ENCODE measurements around the gene DAPK3. TPM values are rescaled to one million over a fixed set of nuclear protein-coding genes. Genes with fewer than 3 reads are reported as not detected.

DAPK3 gene
- total RNA-seq, 1 experiment from 2014 or later: 38.1 TPM

DNA sequence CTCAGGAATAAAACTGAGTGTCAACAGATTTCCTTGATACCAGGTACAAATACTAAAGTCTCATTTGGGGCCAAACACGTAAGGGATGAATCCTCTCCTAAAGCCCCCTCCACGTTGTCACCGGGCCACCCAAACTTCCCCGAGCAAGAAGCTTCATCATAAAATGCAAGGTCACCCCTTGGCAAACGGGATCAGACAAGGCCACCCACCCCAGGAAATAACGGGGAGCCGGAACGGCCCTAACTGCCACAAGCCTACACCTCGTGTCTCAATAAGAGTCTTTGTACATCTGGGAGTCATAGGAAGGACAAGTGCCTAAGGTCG, 13.6 kb upstream of the DAPK3 start:
- peak overlapping the region; percentile 91 for H3K4me3 ChIP-seq
- BruUV-seq (replicated peaks): no TSS peak
- TF ChIP-seq, protein P1, sequence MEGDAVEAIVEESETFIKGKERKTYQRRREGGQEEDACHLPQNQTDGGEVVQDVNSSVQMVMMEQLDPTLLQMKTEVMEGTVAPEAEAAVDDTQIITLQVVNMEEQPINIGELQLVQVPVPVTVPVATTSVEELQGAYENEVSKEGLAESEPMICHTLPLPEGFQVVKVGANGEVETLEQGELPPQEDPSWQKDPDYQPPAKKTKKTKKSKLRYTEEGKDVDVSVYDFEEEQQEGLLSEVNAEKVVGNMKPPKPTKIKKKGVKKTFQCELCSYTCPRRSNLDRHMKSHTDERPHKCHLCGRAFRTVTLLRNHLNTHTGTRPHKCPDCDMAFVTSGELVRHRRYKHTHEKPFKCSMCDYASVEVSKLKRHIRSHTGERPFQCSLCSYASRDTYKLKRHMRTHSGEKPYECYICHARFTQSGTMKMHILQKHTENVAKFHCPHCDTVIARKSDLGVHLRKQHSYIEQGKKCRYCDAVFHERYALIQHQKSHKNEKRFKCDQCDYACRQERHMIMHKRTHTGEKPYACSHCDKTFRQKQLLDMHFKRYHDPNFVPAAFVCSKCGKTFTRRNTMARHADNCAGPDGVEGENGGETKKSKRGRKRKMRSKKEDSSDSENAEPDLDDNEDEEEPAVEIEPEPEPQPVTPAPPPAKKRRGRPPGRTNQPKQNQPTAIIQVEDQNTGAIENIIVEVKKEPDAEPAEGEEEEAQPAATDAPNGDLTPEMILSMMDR (conservative IDR thresholded peaks at IDR 0.05): no peak
- TF ChIP-seq EZH2 (IDR thresholded peaks at IDR 0.05; ENCODE audit: low read depth): no peak
- H3K4me2 ChIP-seq: peak overlapping the region; percentile 89
- H3K9me2 ChIP-seq (ENCODE audit: insufficient read depth): no peaks in the 10 kb centered on the region
- H4K20me1 ChIP-seq (ENCODE audit: insufficient read depth): peaks cover 54% of the 10 kb centered on the region
- H3K27ac ChIP-seq: peak overlapping the region; percentile 95
- POLR2A ChIA-PET (ENCODE audit: unreplicated experiment): no interaction called here
- no peak overlapping the region for H2AFZ ChIP-seq
- DNase-seq: no peak
- peaks cover 24% of the 10 kb centered on the region for H3K36me3 ChIP-seq (ENCODE audit: low read depth)
- intact Hi-C loops (cut with micrococcal nuclease; ENCODE audit: unreplicated experiment): loop anchor here (2.0 kb wide), 1 partner anchor 132 kb away; no protein-coding TSS in a partner anchor
- CTCF ChIA-PET: no interaction called here
- H3K27me3 ChIP-seq (ENCODE audit: insufficient read depth, low read depth): no peaks in the 10 kb centered on the region
- H3K9me3 ChIP-seq (ENCODE audit: insufficient read depth, low read depth): no peaks in the 10 kb centered on the region
- H3K79me2 ChIP-seq (ENCODE audit: low read depth): peaks cover 56% of the 10 kb centered on the region
- peaks cover 70% of the 10 kb centered on the region for H3F3A ChIP-seq (ENCODE audit: insufficient read depth, low read depth)
- H3K4me1 ChIP-seq (replicated peaks; ENCODE audit: insufficient read depth): peaks cover 23% of the 10 kb centered on the region

DNA sequence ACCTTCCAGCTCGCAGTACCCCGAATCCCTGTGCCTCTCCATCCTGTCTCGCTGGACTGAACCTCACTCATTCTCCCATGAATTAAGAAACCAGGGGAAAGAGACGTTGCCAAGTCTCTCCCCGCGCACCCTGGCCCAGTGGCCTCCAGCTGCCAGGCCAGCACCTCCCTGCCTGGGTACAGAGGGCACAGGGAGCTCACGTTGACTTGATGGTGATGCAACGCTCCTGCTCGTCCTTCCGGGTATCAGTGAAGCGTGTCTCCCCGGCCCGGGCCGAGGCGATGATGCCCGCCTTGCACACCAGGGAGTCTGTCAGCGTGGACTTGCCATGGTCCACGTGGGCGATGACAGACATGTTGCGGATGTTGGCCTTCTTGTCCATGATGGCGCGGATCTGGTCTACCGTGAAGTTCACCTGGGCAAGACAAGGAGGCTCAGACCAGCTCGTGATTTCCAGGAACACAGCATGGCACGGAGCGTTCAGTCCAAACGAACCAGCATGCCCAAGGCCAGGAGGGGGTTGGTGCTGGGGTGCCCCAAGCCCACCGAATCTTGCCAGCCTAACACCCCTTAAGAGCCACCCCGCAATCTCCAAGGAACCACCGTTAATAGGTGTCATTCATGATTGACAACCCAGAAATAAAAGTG, 13.2 kb upstream of the DAPK3 start:
- H4K20me1 ChIP-seq (ENCODE audit: insufficient read depth): peaks cover 58% of the 10 kb centered on the region
- H2AFZ ChIP-seq: no peak overlapping the region
- no peaks in the 10 kb centered on the region for H3K9me3 ChIP-seq (ENCODE audit: insufficient read depth, low read depth)
- peaks cover 61% of the 10 kb centered on the region for H3K79me2 ChIP-seq (ENCODE audit: low read depth)
- no peaks in the 10 kb centered on the region for H3K27me3 ChIP-seq (ENCODE audit: insufficient read depth, low read depth)
- peaks cover 23% of the 10 kb centered on the region for H3K4me1 ChIP-seq (replicated peaks; ENCODE audit: insufficient read depth)
- peaks cover 74% of the 10 kb centered on the region for H3F3A ChIP-seq (ENCODE audit: insufficient read depth, low read depth)
- no peak for TF ChIP-seq EZH2 (IDR thresholded peaks at IDR 0.05; ENCODE audit: low read depth)
- TF ChIP-seq, protein P1 (conservative IDR thresholded peaks at IDR 0.05): no peak
- peak in 1 of 2 experiments; percentile 34 for DNase-seq
- H3K9me2 ChIP-seq (ENCODE audit: insufficient read depth): no peaks in the 10 kb centered on the region
- peak overlapping the region; percentile 91 for H3K4me3 ChIP-seq
- peaks cover 29% of the 10 kb centered on the region for H3K36me3 ChIP-seq (ENCODE audit: low read depth)
- ChIA-PET POLR2A (ENCODE audit: unreplicated experiment) (interaction anchor here (0.6 kb wide), 1 partner anchor 15 kb away, joined by 8 read pairs; no protein-coding TSS in a partner anchor), CTCF (no interaction called here)
- peak overlapping the region; percentile 89 for H3K4me2 ChIP-seq
- intact Hi-C loops (cut with micrococcal nuclease; ENCODE audit: unreplicated experiment): loop anchor here (2.0 kb wide), 1 partner anchor 131 kb away; no protein-coding TSS in a partner anchor
- BruUV-seq (replicated peaks): no TSS peak
- H3K27ac ChIP-seq: peak overlapping the region; percentile 95

DNA sequence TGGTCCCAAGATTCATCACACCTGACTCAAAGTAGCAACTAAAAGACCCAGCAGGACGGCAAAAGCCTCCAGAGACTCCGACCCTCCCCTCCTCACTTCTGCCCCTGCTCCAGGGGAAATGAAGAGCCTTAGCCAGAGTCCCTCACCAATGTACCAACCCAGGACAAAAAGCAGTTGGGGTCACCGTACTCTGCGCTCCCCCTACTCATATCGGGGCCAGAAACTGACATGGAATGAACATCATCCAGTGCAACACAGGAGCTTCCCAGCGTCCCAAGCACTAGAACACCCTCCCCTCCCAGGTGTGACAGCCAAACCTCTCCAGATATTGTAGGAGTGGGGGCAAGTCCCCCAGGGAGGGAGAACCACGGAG, 12.6 kb upstream of the DAPK3 start:
- no TSS peak for BruUV-seq (replicated peaks)
- CTCF ChIA-PET: no interaction called here
- intact Hi-C loops (cut with micrococcal nuclease; ENCODE audit: unreplicated experiment): no loop called here
- TF ChIP-seq EZH2 (IDR thresholded peaks at IDR 0.05; ENCODE audit: low read depth): no peak
- TF ChIP-seq, protein P1 (conservative IDR thresholded peaks at IDR 0.05): no peak
- no peaks in the 10 kb centered on the region for H3K9me3 ChIP-seq (ENCODE audit: insufficient read depth, low read depth)
- peaks cover 32% of the 10 kb centered on the region for H3K36me3 ChIP-seq (ENCODE audit: low read depth)
- no peak overlapping the region for H2AFZ ChIP-seq
- peaks cover 79% of the 10 kb centered on the region for H3F3A ChIP-seq (ENCODE audit: insufficient read depth, low read depth)
- H3K27me3 ChIP-seq (ENCODE audit: insufficient read depth, low read depth): no peaks in the 10 kb centered on the region
- H3K4me1 ChIP-seq (replicated peaks; ENCODE audit: insufficient read depth): peaks cover 23% of the 10 kb centered on the region
- peak overlapping the region; percentile 91 for H3K4me3 ChIP-seq
- peak overlapping the region; percentile 89 for H3K4me2 ChIP-seq
- peak overlapping the region; percentile 95 for H3K27ac ChIP-seq
- H3K79me2 ChIP-seq (ENCODE audit: low read depth): peaks cover 64% of the 10 kb centered on the region
- no peak for DNase-seq
- POLR2A ChIA-PET (ENCODE audit: unreplicated experiment): interaction anchor here (0.6 kb wide), 1 partner anchor 14 kb away, joined by 8 read pairs; no protein-coding TSS in a partner anchor
- peaks cover 64% of the 10 kb centered on the region for H4K20me1 ChIP-seq (ENCODE audit: insufficient read depth)
- no peaks in the 10 kb centered on the region for H3K9me2 ChIP-seq (ENCODE audit: insufficient read depth)

All from PC-9 (cell line).